H1 (cell line): Measurements from ENCODE around the gene HRH1. TPM values are rescaled to one million over a fixed set of nuclear protein-coding genes. Genes with fewer than 3 reads are reported as not detected.
A peak's percentile ranks its signal among the peaks of the same experiment; 100 is the strongest.

Source experiments
- CTCF ChIA-PET: fragments of 300-600 bp; sonication (Branson Sonifier 250); formaldehyde crosslinking; loops from one replicate; lab custom pipeline; 2021; ENCODE audit not compliant: partially characterized antibody; lab: Charles Lee
- POLR2A ChIA-PET: fragments of 300-600 bp; sonication (Branson Sonifier 250); formaldehyde crosslinking; loops from one replicate; lab custom pipeline; 2021; ENCODE audit warnings: inconsistent platforms; ENCODE audit not compliant: partially characterized antibody; lab: Charles Lee
- DNase-seq, 2 experiments: peaks; one replicate each; pipeline versions ENCODE4 v3.0.0 to v3.0.0-alpha.2; 2010 to 2022; ENCODE audit warnings: low spot score in 2 of 2, low read depth in 1 of 2, mixed read lengths in 1 of 2
- FAIRE-seq: peaks from 2 replicates; lab custom pipeline; 2011; peaks lifted over from hg19 to GRCh38; lab: Jason Lieb, UNC
- H2AFZ ChIP-seq: 2 replicates; pipeline ENCODE4 v1.8.1; 2012; ENCODE audit warnings: low read length, inconsistent platforms
- H2AK5ac ChIP-seq: 2 replicates; pipeline ENCODE4 v1.6.1; 2013; ENCODE audit warnings: low read depth, low read length
- H2BK120ac ChIP-seq: replicated peaks from 2 replicates; pipeline ENCODE3; 2013; ENCODE audit warnings: low read depth, low read length, inconsistent platforms
- H2BK12ac ChIP-seq: 2 replicates; pipeline ENCODE4 v1.6.1; 2013; ENCODE audit warnings: low read depth, low read length
- H2BK15ac ChIP-seq: 2 replicates; pipeline ENCODE4 v1.6.1; 2013; ENCODE audit warnings: low read length
- H2BK20ac ChIP-seq: 2 replicates; pipeline ENCODE4 v1.6.1; 2013; ENCODE audit warnings: low read length
- H2BK5ac ChIP-seq: 2 replicates; pipeline ENCODE4 v1.6.1; 2013; ENCODE audit warnings: low read depth, low read length
- H3K14ac ChIP-seq: 2 replicates; pipeline ENCODE4 v1.6.1; 2013; ENCODE audit warnings: inconsistent platforms; ENCODE audit not compliant: insufficient read length
- H3K18ac ChIP-seq: 2 replicates; pipeline ENCODE4 v1.6.1; 2013; ENCODE audit warnings: low read length; ENCODE audit errors: extremely low read depth
- H3K23ac ChIP-seq: 2 replicates; pipeline ENCODE4 v1.6.1; 2013; ENCODE audit warnings: inconsistent platforms; ENCODE audit not compliant: insufficient read length
- H3K23me2 ChIP-seq: 2 replicates; pipeline ENCODE4 v1.6.1; 2013; ENCODE audit warnings: low read depth, low read length
- H3K27ac ChIP-seq: 2 replicates; pipeline ENCODE4 v1.6.1; 2011; ENCODE audit warnings: low read depth, low read length, inconsistent platforms
- H3K27me3 ChIP-seq, 4 experiments: replicated peaks in 1 of 4; 1 replicate in 1 of 4; 2 replicates in 3 of 4; pipeline versions ENCODE4 v1.6.1 to v1.8.1; 2011 to 2013; ENCODE audit warnings: low read length in 3 of 4, mild to moderate bottlenecking in 3 of 4, inconsistent platforms in 2 of 4, mixed read lengths in 2 of 4, moderate library complexity in 1 of 4; ENCODE audit not compliant: control insufficient read depth in 3 of 4, insufficient read depth in 3 of 4; ENCODE audit errors: extremely low read depth in 1 of 4
- H3K36me3 ChIP-seq, 4 experiments: 2 replicates each; pipeline versions ENCODE4 v1.6.1 to v1.8.1; 2011 to 2013; ENCODE audit warnings: mild to moderate bottlenecking in 4 of 4, low read length in 3 of 4, moderate library complexity in 2 of 4, control low read depth in 1 of 4, inconsistent platforms in 1 of 4; ENCODE audit not compliant: insufficient read depth in 4 of 4, control insufficient read depth in 2 of 4
- H3K4ac ChIP-seq: replicated peaks from 2 replicates; pipeline ENCODE3; 2013; ENCODE audit warnings: low read length, low read depth, mixed read lengths, inconsistent platforms; ENCODE audit not compliant: insufficient read length
- H3K4me1 ChIP-seq, 4 experiments: replicated peaks in 1 of 4; 1 replicate in 1 of 4; 2 replicates in 3 of 4; pipeline versions ENCODE4 v1.6.1 to v1.8.1; 2011 to 2013; ENCODE audit warnings: low read length in 3 of 4, inconsistent platforms in 2 of 4, mixed read lengths in 1 of 4; ENCODE audit not compliant: insufficient read depth in 4 of 4, control insufficient read depth in 3 of 4
- H3K4me2 ChIP-seq, 2 experiments: 2 replicates each; pipeline versions ENCODE4 v1.6.1 to v1.8.1; 2011 to 2013; ENCODE audit warnings: low read depth in 2 of 2, low read length in 2 of 2, control low read depth in 1 of 2, inconsistent platforms in 1 of 2, mild to moderate bottlenecking in 1 of 2; ENCODE audit not compliant: insufficient read depth in 1 of 2
- H3K4me3 ChIP-seq, 4 experiments: fragments of 200-600, 300-600 bp in 1 of 4; sonication (generic), shearing (Covaris generic), sonication (Bioruptor Twin) in 1 of 4; 2 replicates each; pipeline versions ENCODE4 v1.5.1 to v1.8.1; 2011 to 2016; ENCODE audit warnings: low read length in 4 of 4, low read depth in 3 of 4, control low read depth in 2 of 4, inconsistent platforms in 2 of 4, mild to moderate bottlenecking in 2 of 4, mixed read lengths in 1 of 4, moderate library complexity in 1 of 4; ENCODE audit not compliant: insufficient read depth in 2 of 4; ENCODE audit errors: extremely low read depth in 1 of 4
- H3K56ac ChIP-seq: replicated peaks from 2 replicates; pipeline ENCODE3; 2013; ENCODE audit warnings: low read depth, mild to moderate bottlenecking, mixed read lengths, low read length, inconsistent platforms; ENCODE audit not compliant: insufficient read length
- H3K79me1 ChIP-seq: 2 replicates; pipeline ENCODE4 v1.6.1; 2013; ENCODE audit warnings: low read depth, low read length, control low read depth
- H3K79me2 ChIP-seq, 2 experiments: 2 replicates each; pipeline versions ENCODE4 v1.6.1 to v1.8.1; 2012 to 2013; ENCODE audit warnings: low read length in 2 of 2, mild to moderate bottlenecking in 2 of 2, inconsistent platforms in 1 of 2; ENCODE audit not compliant: insufficient read depth in 2 of 2, control insufficient read depth in 1 of 2
- H3K9ac ChIP-seq, 4 experiments: replicated peaks in 1 of 4; 1 replicate in 1 of 4; 2 replicates in 3 of 4; pipeline versions ENCODE4 v1.6.1 to v1.8.1; 2011 to 2013; ENCODE audit warnings: low read depth in 3 of 4, low read length in 3 of 4, control low read depth in 2 of 4, mild to moderate bottlenecking in 2 of 4, moderate library complexity in 2 of 4, inconsistent platforms in 1 of 4; ENCODE audit errors: extremely low read depth in 1 of 4
- H3K9me3 ChIP-seq, 2 experiments: 2 replicates each; pipeline versions ENCODE4 v1.6.1 to v1.8.1; 2012 to 2013; ENCODE audit warnings: mild to moderate bottlenecking in 2 of 2, moderate library complexity in 2 of 2, control low read depth in 1 of 2, inconsistent platforms in 1 of 2, low read depth in 1 of 2, low read length in 1 of 2, mixed read lengths in 1 of 2; ENCODE audit not compliant: insufficient read depth in 2 of 2
- H4K20me1 ChIP-seq, 2 experiments: replicated peaks in 1 of 2; 2 replicates each; pipeline versions ENCODE3 to v1.8.1; 2011 to 2013; ENCODE audit warnings: inconsistent platforms in 2 of 2, low read length in 2 of 2, mild to moderate bottlenecking in 1 of 2; ENCODE audit not compliant: insufficient read depth in 2 of 2, control insufficient read depth in 1 of 2
- H4K5ac ChIP-seq: 2 replicates; pipeline ENCODE4 v1.6.1; 2013; ENCODE audit warnings: low read length, low read depth, mixed read lengths, inconsistent platforms; ENCODE audit not compliant: insufficient read length
- H4K8ac ChIP-seq: 2 replicates; pipeline ENCODE4 v1.8.0; 2013; ENCODE audit warnings: mild to moderate bottlenecking, moderate library complexity, low read length, inconsistent platforms; ENCODE audit not compliant: insufficient read depth; ENCODE audit errors: extremely low read depth
- H4K91ac ChIP-seq: replicated peaks from 2 replicates; pipeline ENCODE3; 2013; ENCODE audit warnings: low read length, mixed read lengths, inconsistent platforms; ENCODE audit not compliant: insufficient read length
- KDM5A ChIP-seq: fragments of 200-600 bp; IDR thresholded peaks from 2 replicates; pipeline ENCODE4 v1.7.1; 2012; ENCODE audit warnings: mild to moderate bottlenecking, low read length, inconsistent platforms, mixed read lengths
- SP4 ChIP-seq: IDR thresholded peaks from 2 replicates; pipeline ENCODE4 v1.6.1; 2012; ENCODE audit warnings: low read length, inconsistent platforms
- WGBS, 2 experiments: shearing (Covaris generic) in 1 of 2; methylation state at CpG; one replicate each; pipeline versions ENCODE4 v1.1.6 to v1.1.7; 2013 to 2015; ENCODE audit warnings: low lambda C conversion rate in 2 of 2, mixed read lengths in 2 of 2, inconsistent platforms in 1 of 2, low coverage in 1 of 2, missing lambda C conversion rate in 1 of 2; ENCODE audit not compliant: insufficient replicate concordance in 2 of 2, insufficient coverage in 1 of 2, insufficient read length in 1 of 2; ENCODE audit errors: extremely low coverage in 1 of 2, missing lambda C conversion rate in 1 of 2; 5-methylcytosine and 5-hydroxymethylcytosine counted together
- polyA plus RNA-seq, 7 experiments: library from polyadenylated mRNA; depleted of rRNA in 3 of 7; stranded (reverse) in 5 of 7; unstranded in 2 of 7; fragments of >200 nt in 5 of 7; fragments of 200-250 nt in 2 of 7; gene quantifications; 1 replicate in 5 of 7; 2 replicates in 1 of 7; 4 replicates in 1 of 7; pipeline versions ENCODE4 v1.2.1 to v1.2.3, GENCODE V29; 2011 to 2013; ENCODE audit warnings: missing spikeins in 2 of 7, mixed read lengths in 2 of 7
- total RNA-seq: library from RNA; stranded (reverse); fragmentation: NEBNext Ultra II Directional; extraction: Animal tissue kit (Norgen Biotek cat#: 25700); gene quantifications from 2 replicates; pipeline ENCODE4 v1.2.1, GENCODE V29; 2021
- TF ChIP-seq, protein P1 (sequence below), 3 experiments: IDR thresholded peaks; 1 replicate in 2 of 3; 2 replicates in 1 of 3; pipeline versions ENCODE4 v1.5.1 to v1.6.1; 2011; ENCODE audit warnings: low read length in 3 of 3, mild to moderate bottlenecking in 3 of 3, inconsistent platforms in 2 of 3, low read depth in 1 of 3, moderate library complexity in 1 of 3; ENCODE audit not compliant: insufficient read depth in 1 of 3; ENCODE audit errors: control extremely low read depth in 1 of 3

The HRH1 gene
- total and polyA plus RNA-seq, 2 of the 8 experiments (the other 6 are each of a cell fraction or from before 2014, with no cell fraction given): 0.11 TPM; not detected in 1

DNA sequence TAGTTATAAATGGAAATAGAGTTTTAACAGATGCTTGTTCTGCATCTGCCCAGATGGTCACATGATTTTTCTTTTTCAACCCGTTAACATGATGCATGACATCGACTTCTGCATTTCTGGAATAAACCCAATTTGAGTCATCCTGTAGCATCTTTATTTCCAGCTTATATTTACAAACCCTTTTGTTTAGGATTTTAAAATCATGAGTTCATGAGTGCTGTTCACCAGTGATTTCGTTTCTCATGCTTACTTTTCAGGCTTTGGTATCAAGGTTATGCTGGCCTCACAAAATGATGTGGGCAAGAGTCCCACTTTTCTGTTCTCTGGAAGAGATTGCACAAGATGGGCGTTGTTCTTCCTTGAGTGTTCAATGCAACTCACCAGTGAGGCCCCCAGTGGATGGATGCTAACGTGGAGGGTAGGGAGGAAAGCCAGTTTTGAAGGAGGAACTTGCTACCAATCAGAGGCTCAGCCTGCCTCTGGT lies 5.2 kb downstream of the HRH1 start:
- no peak overlapping the region for H3K4me2 ChIP-seq
- no peak overlapping the region for H4K8ac ChIP-seq
- 68% methylated on average over 5 of the region's 5 CpGs; no CpG with 5 or more reads in 1 of the 2 experiments for WGBS, 2 experiments
- FAIRE-seq (no peak), DNase-seq (no peak)
- H3K9ac ChIP-seq: no peak overlapping the region
- H3K79me2 ChIP-seq: no peaks in the 10 kb centered on the region
- ChIA-PET CTCF (interaction anchor here (1.2 to 1.5 kb wide), 3 partner anchors 10 to 52 kb away, joined by 3 read pairs; no protein-coding TSS in a partner anchor), POLR2A (no interaction called here)
- H3K56ac ChIP-seq: no peak overlapping the region
- no peak overlapping the region for H2BK12ac ChIP-seq
- no peak overlapping the region for H3K14ac ChIP-seq
- H3K23me2 ChIP-seq: peaks cover 8% of the 10 kb centered on the region; the same call in 1 of the 2 replicates
- peaks cover 0 to 4% of the 10 kb centered on the region in 2 experiments for H4K20me1 ChIP-seq
- no peak overlapping the region for H2BK120ac ChIP-seq
- no peak overlapping the region for H3K18ac ChIP-seq
- H2BK20ac ChIP-seq: no peak overlapping the region
- TF ChIP-seq, protein P1, sequence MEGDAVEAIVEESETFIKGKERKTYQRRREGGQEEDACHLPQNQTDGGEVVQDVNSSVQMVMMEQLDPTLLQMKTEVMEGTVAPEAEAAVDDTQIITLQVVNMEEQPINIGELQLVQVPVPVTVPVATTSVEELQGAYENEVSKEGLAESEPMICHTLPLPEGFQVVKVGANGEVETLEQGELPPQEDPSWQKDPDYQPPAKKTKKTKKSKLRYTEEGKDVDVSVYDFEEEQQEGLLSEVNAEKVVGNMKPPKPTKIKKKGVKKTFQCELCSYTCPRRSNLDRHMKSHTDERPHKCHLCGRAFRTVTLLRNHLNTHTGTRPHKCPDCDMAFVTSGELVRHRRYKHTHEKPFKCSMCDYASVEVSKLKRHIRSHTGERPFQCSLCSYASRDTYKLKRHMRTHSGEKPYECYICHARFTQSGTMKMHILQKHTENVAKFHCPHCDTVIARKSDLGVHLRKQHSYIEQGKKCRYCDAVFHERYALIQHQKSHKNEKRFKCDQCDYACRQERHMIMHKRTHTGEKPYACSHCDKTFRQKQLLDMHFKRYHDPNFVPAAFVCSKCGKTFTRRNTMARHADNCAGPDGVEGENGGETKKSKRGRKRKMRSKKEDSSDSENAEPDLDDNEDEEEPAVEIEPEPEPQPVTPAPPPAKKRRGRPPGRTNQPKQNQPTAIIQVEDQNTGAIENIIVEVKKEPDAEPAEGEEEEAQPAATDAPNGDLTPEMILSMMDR (IDR thresholded peaks at IDR 0.05; ENCODE audit: control extremely low read depth in 1 of 3, insufficient read depth in 1 of 3, low read depth in 1 of 3, low read length in 3 of 3): peak in 1 of 3 experiments; percentile 5; a peak in 1 of 4 replicates
- TF ChIP-seq SP4 (no peak), KDM5A (no peak)
- H2BK15ac ChIP-seq: no peak overlapping the region
- H3K27ac ChIP-seq: no peak overlapping the region
- H3K4me3 ChIP-seq: no peak overlapping the region
- H3K27me3 ChIP-seq: peaks cover 2 to 19% (median 16%) of the 10 kb centered on the region in 4 experiments
- H3K79me1 ChIP-seq: no peaks in the 10 kb centered on the region
- H2AFZ ChIP-seq: no peak overlapping the region
- H3K9me3 ChIP-seq: no peaks in the 10 kb centered on the region
- no peak overlapping the region for H2BK5ac ChIP-seq
- no peaks in the 10 kb centered on the region for H3K36me3 ChIP-seq
- no peak overlapping the region for H4K5ac ChIP-seq
- H3K4me1 ChIP-seq: peaks cover 0 to 4% (median 0%) of the 10 kb centered on the region in 4 experiments; a peak in 2 of 7 replicates
- no peak overlapping the region for H4K91ac ChIP-seq
- H3K23ac ChIP-seq: no peak overlapping the region
- H2AK5ac ChIP-seq: no peak overlapping the region
- H3K4ac ChIP-seq: no peak overlapping the region
